GM23248 (cell line): Measurements from ENCODE around the gene SMYD3. TPM values are rescaled to one million over a fixed set of nuclear protein-coding genes. Genes with fewer than 3 reads are reported as not detected.

Experiments
- DNase-seq: peaks from one replicate; pipeline ENCODE4 v3.0.0-alpha.2; 2015
- H2AFZ ChIP-seq: fragments of 200-600 bp; sonication (generic); 2 replicates; pipeline ENCODE4 v1.6.1; 2016; ENCODE audit warnings: antibody characterized with exemption
- H3F3A ChIP-seq: fragments of 200-600 bp; sonication (generic); 2 replicates; pipeline ENCODE4 v1.6.1; 2016; ENCODE audit warnings: mild to moderate bottlenecking, antibody characterized with exemption, mixed run types; ENCODE audit not compliant: insufficient read depth
- H3K27ac ChIP-seq: fragments of 200-600 bp; sonication (generic); 2 replicates; pipeline ENCODE4 v1.5.1; 2016; ENCODE audit warnings: mild to moderate bottlenecking
- H3K27me3 ChIP-seq: fragments of 200-600 bp; sonication (generic); replicated peaks from 2 replicates; pipeline ENCODE4 v1.6.1; 2016; ENCODE audit warnings: mild to moderate bottlenecking; ENCODE audit not compliant: insufficient read depth
- H3K36me3 ChIP-seq: fragments of 200-600 bp; sonication (generic); 2 replicates; pipeline ENCODE4 v1.6.1; 2016; ENCODE audit warnings: low read depth, mild to moderate bottlenecking
- H3K4me1 ChIP-seq: fragments of 200-600 bp; sonication (generic); 2 replicates; pipeline ENCODE4 v1.6.1; 2016; ENCODE audit warnings: mild to moderate bottlenecking; ENCODE audit not compliant: insufficient read depth
- H3K4me2 ChIP-seq: fragments of 200-600 bp; sonication (generic); one replicate; pipeline ENCODE4 v1.6.1; 2016; ENCODE audit warnings: mild to moderate bottlenecking; ENCODE audit not compliant: unreplicated experiment
- H3K4me3 ChIP-seq: fragments of 200-600 bp; sonication (generic); 2 replicates; pipeline ENCODE4 v1.5.1; 2016; ENCODE audit warnings: mild to moderate bottlenecking
- H3K79me2 ChIP-seq: fragments of 200-600 bp; sonication (generic); 2 replicates; pipeline ENCODE4 v1.6.1; 2016; ENCODE audit warnings: mild to moderate bottlenecking; ENCODE audit not compliant: insufficient read depth
- H3K9ac ChIP-seq: fragments of 200-600 bp; sonication (generic); 2 replicates; pipeline ENCODE4 v1.6.1; 2016; ENCODE audit warnings: mild to moderate bottlenecking
- H3K9me2 ChIP-seq: fragments of 200-600 bp; sonication (generic); 2 replicates; pipeline ENCODE4 v1.6.1; 2016; ENCODE audit warnings: mixed run types, mild to moderate bottlenecking, moderate library complexity; ENCODE audit not compliant: insufficient read depth
- H3K9me3 ChIP-seq: fragments of 200-600 bp; sonication (generic); one replicate; pipeline ENCODE4 v1.6.1; 2017; ENCODE audit warnings: low read depth
- H4K20me1 ChIP-seq: fragments of 200-600 bp; sonication (generic); 2 replicates; pipeline ENCODE4 v1.6.0; 2016; ENCODE audit not compliant: insufficient read depth
- EZH2 ChIP-seq: fragments of 200-600 bp; sonication (generic); IDR thresholded peaks from 2 replicates; pipeline ENCODE4 v1.6.1; 2018; ENCODE audit warnings: antibody characterized with exemption, mild to moderate bottlenecking; ENCODE audit not compliant: insufficient read depth, poor library complexity, severe bottlenecking
- EZH2phosphoT487 ChIP-seq: fragments of 200-600 bp; sonication (generic); IDR thresholded peaks from 2 replicates; pipeline ENCODE4 v1.6.1; 2018; ENCODE audit warnings: antibody characterized with exemption, moderate library complexity, mild to moderate bottlenecking, low read depth; ENCODE audit not compliant: insufficient read depth
- WGBS, 2 experiments: methylation state at CpG; one replicate each; pipeline ENCODE4 v1.1.6; 2015 to 2017; ENCODE audit warnings: low lambda C conversion rate in 2 of 2, low coverage in 1 of 2; ENCODE audit errors: missing lambda C conversion rate in 2 of 2; 5-methylcytosine and 5-hydroxymethylcytosine counted together
- in situ Hi-C: fragments of 300-500 bp; cut with MboI; formaldehyde crosslinking; loops from 2 replicates; pipeline ENCODE4 v1.15.0; 2020
- polyA plus RNA-seq: library from polyadenylated mRNA; unstranded; fragments of >200 nt; fragmentation: Nextera tagmentation; extraction: Ambion mirVana; gene quantifications from 2 replicates; pipeline ENCODE4 v1.2.1, GENCODE V29; 2016
- total RNA-seq: library from RNA; depleted of rRNA; stranded (reverse); fragments of >200 nt; shearing (Covaris generic); gene quantifications from 2 replicates; pipeline ENCODE4 v1.2.3, GENCODE V29; 2014

The SMYD3 gene
- total and polyA plus RNA-seq, 2 experiments from 2014 or later: 32.1 to 44.8 TPM

DNA sequence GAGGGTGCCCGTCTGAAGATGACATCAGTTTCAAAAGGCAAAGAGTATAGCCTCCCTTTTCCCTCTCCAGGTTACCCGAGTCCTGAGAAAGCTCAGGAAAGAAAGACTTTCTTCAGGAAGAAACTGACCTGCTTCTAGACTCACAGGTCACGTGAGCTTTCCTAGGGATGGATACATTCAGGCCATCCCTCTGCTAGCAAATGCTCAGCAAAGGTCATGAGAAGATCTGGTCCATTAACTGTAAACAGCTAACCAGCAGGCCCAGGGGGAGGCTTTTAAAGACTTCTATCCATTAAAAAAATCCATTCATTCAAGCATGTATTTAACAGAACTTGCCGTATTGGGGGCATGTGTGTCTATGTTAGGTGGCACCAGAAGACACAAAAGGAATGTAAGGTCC lies 746.8 kb downstream of the SMYD3 start:
- H2AFZ ChIP-seq: no peak overlapping the region
- no peaks in the 10 kb centered on the region for H3K9me3 ChIP-seq
- no peak for DNase-seq
- H3K9ac ChIP-seq: no peak overlapping the region
- no peak overlapping the region for H3K4me2 ChIP-seq
- no peaks in the 10 kb centered on the region for H3F3A ChIP-seq
- H3K9me2 ChIP-seq: no peaks in the 10 kb centered on the region
- no peaks in the 10 kb centered on the region for H3K27me3 ChIP-seq
- H3K36me3 ChIP-seq: no peaks in the 10 kb centered on the region
- no peaks in the 10 kb centered on the region for H3K79me2 ChIP-seq
- H3K27ac ChIP-seq: no peak overlapping the region
- no peak for TF ChIP-seq EZH2phosphoT487
- TF ChIP-seq EZH2: no peak
- in situ Hi-C loops: no loop called here
- no peaks in the 10 kb centered on the region for H4K20me1 ChIP-seq
- H3K4me1 ChIP-seq: peaks cover 7% of the 10 kb centered on the region; the same call in 1 of the 2 replicates
- WGBS, 2 experiments: 96 to 99% methylated on average over 4 of the region's 4 CpGs
- no peak overlapping the region for H3K4me3 ChIP-seq

DNA sequence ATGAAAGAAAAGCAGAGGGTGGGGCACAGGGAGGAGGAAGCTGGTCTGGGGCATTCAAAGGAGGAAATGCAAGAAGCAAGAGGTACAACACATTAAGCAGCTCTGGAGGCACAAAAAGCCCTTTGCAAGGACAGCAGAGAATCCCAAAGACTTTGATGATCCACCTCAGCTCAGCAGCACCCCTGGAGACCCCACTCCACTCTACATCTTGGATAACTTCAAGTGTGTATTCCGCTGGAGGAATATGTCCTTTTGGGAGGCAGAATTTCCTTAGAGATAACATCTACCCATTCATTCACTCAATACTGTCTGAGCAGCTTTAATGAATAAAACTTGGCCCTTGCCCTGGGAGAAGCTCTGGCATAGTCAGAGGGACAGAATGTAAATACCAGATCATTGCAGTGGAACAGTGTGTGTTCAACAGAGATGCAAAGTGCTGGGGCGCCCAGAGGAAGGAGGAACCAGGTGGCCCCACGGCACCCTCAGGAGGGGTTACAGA lies 752.6 kb downstream of the SMYD3 start:
- Histone ChIP-seq H2AFZ (no peak overlapping the region), H3K36me3 (no peaks in the 10 kb centered on the region), H4K20me1 (no peaks in the 10 kb centered on the region), H3K9me2 (no peaks in the 10 kb centered on the region), H3K27ac (no peak overlapping the region), H3F3A (no peaks in the 10 kb centered on the region), H3K4me2 (no peak overlapping the region), H3K4me1 (0 out of 2 replicates have a peak, but pooled peaks cover 4% of the 10 kb centered on the region), H3K9me3 (no peaks in the 10 kb centered on the region), H3K27me3 (no peaks in the 10 kb centered on the region), H3K9ac (no peak overlapping the region), H3K79me2 (no peaks in the 10 kb centered on the region), H3K4me3 (no peak overlapping the region)
- DNase-seq: peak; percentile 22
- WGBS, 2 experiments: 95 to 97% methylated on average over 3 of the region's 3 CpGs
- TF ChIP-seq EZH2phosphoT487 (no peak), EZH2 (no peak)
- in situ Hi-C loops: no loop called here

DNA sequence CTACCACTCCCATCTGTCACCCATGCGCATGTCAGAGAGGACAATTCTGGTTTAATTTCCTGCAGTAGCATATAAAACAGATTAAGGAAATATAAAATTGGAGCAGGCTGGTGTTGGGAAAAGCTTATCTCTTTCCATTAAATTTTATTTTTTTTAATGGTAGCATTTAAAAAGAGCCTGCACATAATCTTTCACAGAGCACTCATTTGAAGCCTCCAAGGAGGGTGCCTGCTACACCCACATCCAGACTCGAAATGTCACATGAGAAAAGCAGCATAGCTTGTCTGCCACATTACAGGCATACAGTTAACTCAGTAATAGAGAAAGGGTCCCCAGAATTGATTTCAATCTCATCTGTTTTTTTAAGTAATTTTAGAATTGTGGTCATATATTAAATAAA lies 753.3 kb downstream of the SMYD3 start:
- H3K9me3 ChIP-seq: no peaks in the 10 kb centered on the region
- H3K4me3 ChIP-seq: no peak overlapping the region
- H3K27me3 ChIP-seq: no peaks in the 10 kb centered on the region
- DNase-seq: no peak
- H3K36me3 ChIP-seq: no peaks in the 10 kb centered on the region
- no peak for TF ChIP-seq EZH2phosphoT487
- no peak for TF ChIP-seq EZH2
- H3K4me2 ChIP-seq: no peak overlapping the region
- no peaks in the 10 kb centered on the region for H3K9me2 ChIP-seq
- no peaks in the 10 kb centered on the region for H3K79me2 ChIP-seq
- H3K27ac ChIP-seq: no peak overlapping the region
- 0 out of 2 replicates have a peak, but pooled peaks cover 4% of the 10 kb centered on the region for H3K4me1 ChIP-seq
- no peaks in the 10 kb centered on the region for H4K20me1 ChIP-seq
- H3K9ac ChIP-seq: no peak overlapping the region
- in situ Hi-C loops: no loop called here
- no peaks in the 10 kb centered on the region for H3F3A ChIP-seq
- H2AFZ ChIP-seq: no peak overlapping the region
- 89 to 98% methylated on average over 2 of the region's 2 CpGs for WGBS, 2 experiments

DNA sequence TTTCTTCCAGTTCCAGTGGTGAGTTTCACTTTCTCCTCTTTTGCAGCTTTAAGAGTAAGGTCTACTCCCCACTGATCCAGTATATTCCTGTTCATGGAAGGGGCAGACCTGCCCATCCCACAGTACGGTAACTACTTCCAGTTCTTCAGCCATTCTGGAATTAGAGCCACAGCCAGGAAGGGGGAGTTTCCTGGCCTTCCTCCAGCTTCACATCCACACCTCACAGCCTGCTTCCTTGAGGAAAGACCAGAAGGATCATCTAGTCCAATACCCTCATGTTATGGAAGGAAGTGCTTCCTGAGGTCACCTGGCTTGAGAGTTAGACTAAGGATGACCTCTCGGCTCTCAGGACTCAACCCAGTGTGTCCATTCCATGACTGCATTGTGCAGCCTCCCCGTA lies 754.5 kb downstream of the SMYD3 start:
- DNase-seq: no peak
- TF ChIP-seq EZH2 (no peak), EZH2phosphoT487 (no peak)
- Histone ChIP-seq H4K20me1 (no peaks in the 10 kb centered on the region), H3F3A (no peaks in the 10 kb centered on the region), H3K9me2 (no peaks in the 10 kb centered on the region), H3K4me2 (no peak overlapping the region), H3K27ac (no peak overlapping the region), H3K79me2 (no peaks in the 10 kb centered on the region), H3K9me3 (no peaks in the 10 kb centered on the region), H2AFZ (no peak overlapping the region), H3K27me3 (no peaks in the 10 kb centered on the region), H3K4me3 (no peak overlapping the region), H3K4me1 (0 out of 2 replicates have a peak, but pooled peaks cover 4% of the 10 kb centered on the region), H3K36me3 (no peaks in the 10 kb centered on the region), H3K9ac (no peak overlapping the region)
- in situ Hi-C loops: no loop called here
- 88 to 94% methylated on average over 3 of the region's 3 CpGs for WGBS, 2 experiments
